Thyroid gland (tissue), 4 donors: ENCODE measurements around the gene CAPZB.

ENCODE experiments used
- POLR2A ChIP-seq, 2 donors: fragments of 450-650 bp; IDR thresholded peaks; one replicate each; pipeline ENCODE4 v1.6.1; 2017; ENCODE audit warnings: antibody characterized with exemption in 2 of 2, mild to moderate bottlenecking in 2 of 2, moderate library complexity in 1 of 2
- TF ChIP-seq, protein P1 (sequence below), 6 experiments: fragments of 200-600 bp in 3 of 6; fragments of 450-650 bp in 3 of 6; sonication (generic) in 3 of 6; IDR thresholded peaks; one replicate each; pipeline ENCODE4 v1.5.1; 2016 to 2019; ENCODE audit warnings: antibody characterized with exemption in 6 of 6, mild to moderate bottlenecking in 2 of 6, inconsistent platforms in 1 of 6, moderate library complexity in 1 of 6

DNA sequence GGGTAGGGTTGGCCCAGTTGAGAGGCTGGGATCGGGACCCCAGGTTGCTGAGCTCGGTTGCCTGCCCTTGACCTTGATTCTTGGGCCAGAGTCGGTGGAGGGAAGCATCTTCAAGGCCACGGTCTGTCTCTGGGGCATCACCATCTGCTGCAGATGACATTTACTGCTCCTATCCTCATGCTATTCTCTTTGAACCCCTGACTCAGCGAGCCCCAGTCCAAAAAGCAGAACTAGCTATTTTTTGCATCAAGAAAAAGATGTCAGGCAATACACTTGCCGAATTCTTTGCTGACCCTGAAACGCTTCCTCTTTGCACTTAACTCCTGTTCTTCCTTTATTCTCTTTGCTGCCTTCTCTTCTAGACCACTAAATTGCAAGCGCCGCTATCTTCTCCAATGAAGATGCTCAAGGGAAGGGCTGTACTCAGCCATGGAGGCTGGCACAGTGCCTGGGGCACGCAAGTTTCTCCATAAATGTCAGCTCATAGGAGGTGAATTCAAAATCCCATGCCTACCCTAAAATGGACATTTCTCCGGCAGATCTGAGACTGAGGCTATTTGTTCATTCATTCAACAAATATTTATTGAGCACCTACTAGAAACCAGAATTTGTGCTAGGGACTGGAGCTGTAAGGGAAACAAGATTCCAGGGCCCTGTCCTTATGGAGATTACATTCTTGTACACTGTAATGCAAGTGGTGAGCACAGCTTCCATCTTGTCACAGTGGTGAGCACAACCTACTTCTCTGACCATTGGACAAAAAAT, 20.5 kb upstream of the CAPZB start:
- TF ChIP-seq, protein P1, sequence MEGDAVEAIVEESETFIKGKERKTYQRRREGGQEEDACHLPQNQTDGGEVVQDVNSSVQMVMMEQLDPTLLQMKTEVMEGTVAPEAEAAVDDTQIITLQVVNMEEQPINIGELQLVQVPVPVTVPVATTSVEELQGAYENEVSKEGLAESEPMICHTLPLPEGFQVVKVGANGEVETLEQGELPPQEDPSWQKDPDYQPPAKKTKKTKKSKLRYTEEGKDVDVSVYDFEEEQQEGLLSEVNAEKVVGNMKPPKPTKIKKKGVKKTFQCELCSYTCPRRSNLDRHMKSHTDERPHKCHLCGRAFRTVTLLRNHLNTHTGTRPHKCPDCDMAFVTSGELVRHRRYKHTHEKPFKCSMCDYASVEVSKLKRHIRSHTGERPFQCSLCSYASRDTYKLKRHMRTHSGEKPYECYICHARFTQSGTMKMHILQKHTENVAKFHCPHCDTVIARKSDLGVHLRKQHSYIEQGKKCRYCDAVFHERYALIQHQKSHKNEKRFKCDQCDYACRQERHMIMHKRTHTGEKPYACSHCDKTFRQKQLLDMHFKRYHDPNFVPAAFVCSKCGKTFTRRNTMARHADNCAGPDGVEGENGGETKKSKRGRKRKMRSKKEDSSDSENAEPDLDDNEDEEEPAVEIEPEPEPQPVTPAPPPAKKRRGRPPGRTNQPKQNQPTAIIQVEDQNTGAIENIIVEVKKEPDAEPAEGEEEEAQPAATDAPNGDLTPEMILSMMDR (IDR thresholded peaks at IDR 0.05): no peak
- TF ChIP-seq POLR2A (IDR thresholded peaks at IDR 0.05): no peak
